ENCODE data around the gene PDE4D.
"Not testable (repeated sequence)": the region's sequence is repeated elsewhere in the genome, so short reads cannot be mapped to it uniquely, and the experiment has no call there.

PDE4D gene

DNA sequence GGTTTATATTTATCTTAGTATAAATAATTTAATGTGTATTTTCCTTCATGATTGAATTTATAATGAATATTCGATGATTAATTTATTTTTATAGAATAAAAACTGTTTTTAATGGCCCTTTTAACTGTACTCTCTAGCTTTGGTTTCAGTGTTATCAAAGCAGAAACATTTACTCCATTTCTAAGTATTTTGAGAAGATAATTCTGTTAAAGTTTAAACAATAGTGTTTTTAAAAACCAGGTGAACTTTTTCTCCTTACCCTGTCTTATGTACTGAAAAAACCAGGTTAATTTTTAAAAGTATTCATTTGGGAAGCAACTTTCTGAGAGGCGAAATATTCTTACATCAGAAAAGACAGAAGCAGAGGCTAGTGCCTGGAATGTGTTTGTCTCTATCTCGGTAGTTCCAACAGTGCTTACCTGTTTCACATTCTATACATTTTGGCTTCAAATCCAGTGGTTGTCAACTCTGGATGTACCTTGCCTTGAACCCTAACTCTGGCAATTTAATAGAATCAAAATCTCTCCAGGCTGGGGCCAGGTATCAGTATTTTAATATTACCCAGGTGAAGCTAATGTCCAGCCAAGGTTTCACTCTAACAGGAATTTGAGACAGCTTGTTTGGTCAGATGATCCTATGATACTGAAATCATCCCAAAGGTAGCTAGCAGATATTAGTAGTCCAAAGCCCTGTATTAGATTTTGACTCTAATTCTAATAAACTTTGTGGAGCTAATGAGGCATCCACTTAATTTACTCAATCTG is 434.4 kb downstream of the PDE4D start:
- DNase-seq: no peak

DNA sequence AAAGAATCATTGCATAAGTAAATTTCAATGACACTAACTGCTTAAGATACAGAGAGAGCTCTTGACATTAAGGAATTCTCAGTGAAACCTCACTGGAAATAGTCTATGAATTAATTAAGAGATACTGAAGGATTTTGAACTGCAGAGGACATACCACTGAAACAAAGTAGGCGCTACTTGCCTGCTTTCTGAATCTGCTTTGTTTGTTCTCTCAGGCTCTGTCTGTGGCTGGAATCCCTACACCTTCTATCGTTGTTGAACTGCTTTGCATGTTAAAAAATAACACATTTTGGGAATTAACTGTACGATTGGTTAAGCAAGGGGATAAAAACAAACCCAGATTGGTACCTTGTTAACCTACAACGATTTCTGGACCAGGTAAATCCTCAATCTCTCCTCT is 435.2 kb downstream of the PDE4D start:
- no peak for DNase-seq

DNA sequence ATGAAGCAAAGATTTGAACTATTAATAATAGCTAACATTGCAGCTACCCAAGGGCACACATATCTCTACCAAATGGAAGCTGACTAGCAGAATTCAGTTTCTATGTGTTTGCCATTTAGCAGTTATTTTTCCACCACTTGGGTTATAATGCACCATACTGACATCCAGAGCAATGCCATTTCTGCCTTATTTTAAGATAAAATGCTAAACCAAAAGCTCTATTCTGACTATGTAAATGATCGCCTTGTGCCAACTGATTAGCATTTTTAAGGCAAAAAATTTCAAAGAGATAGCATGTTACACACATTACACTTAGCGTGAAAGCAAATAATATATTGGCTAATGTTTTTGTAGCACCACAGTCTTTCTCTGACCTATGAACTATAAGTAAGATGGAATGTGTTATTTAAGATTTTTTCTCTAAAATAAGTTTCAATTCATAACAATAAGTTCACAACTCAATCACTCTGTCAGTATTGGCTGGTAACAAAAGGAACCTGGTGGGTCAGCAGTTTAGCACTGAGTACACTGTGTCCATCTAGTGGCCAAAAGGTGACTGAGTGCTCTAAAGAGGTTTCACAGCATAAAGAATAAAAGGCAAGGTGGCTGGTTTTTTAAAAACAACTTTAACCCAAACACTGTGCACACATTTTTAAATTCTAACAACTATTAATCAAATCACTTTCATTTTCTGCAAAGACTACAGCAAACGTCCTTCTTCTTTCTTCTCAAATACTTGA is 443.5 kb downstream of the PDE4D start:
- no peak for DNase-seq

DNA sequence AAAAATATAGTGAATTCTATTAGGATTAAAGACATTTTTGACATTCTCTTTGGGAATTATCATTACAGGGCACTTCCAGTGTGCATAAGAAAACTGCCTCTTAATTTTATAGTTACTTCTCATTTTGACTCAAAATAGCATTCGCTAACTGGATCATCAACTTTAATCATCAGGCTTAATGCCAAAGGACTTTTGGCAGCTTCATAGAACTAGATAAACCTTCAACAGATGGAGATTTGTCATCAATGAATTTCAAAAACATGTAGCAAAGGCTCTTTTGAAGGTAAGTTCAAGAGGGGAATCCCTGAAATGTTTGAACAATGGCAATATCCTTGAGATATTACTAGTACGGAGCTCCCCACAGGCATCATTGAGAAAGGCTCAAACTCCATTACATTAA is 447.2 kb downstream of the PDE4D start:
- DNase-seq: no peak

DNA sequence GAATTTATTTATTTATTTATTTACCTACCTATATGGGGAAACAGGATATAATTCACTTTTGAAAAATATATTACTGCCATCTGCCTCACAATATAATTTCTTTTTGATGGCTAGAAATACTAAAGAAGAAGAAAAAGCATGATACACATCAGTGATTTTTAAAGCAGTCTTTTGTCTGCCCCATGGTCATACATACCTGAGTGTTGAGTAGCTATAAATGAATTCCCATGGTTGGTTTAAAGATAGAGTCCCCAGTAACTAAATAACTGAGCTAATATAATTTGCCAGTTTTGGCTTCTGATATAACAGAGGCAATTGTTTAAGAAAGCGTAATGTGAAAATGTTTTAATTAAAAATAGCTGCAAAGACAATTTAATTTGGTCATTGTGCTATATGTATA is 447.8 kb downstream of the PDE4D start:
- DNase-seq: no peak

DNA sequence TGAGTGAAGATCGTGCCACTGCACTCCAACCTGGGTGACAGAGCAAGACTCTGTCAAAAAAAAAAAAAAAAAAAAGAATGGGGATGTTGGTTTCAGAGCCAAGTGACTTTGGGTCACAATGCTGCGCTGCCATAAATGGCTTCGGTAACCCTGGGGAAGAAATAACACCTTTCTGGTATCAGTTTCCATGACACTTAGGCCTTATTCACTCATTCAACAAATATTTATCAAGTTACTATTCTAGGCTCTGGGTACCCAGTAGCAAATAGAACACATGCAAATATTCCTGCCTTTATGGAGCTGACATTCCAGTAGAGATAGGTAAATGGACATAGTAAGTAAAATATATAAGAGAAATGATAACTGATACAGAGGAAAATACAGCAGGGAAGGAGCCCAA is 454.2 kb downstream of the PDE4D start:
- no peak for DNase-seq

DNA sequence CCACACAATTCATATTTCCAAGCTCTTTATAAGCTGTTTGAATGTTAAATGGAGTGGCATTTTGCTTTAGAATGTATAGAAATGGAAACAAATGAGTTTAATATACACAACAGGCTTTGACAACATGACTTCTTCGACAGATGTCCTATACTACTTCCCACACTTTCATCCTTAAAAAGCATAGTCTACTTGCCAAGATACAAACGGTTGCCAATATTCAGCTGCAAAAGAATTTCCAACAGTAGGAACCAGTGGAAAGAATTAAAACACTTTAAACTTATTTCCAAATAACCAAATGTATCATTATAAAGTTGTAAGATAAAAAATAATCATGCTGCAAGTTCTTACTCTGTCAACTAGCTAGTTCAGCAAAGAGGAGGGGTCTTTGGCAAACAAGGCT is 456.4 kb downstream of the PDE4D start:
- DNase-seq: no peak

DNA sequence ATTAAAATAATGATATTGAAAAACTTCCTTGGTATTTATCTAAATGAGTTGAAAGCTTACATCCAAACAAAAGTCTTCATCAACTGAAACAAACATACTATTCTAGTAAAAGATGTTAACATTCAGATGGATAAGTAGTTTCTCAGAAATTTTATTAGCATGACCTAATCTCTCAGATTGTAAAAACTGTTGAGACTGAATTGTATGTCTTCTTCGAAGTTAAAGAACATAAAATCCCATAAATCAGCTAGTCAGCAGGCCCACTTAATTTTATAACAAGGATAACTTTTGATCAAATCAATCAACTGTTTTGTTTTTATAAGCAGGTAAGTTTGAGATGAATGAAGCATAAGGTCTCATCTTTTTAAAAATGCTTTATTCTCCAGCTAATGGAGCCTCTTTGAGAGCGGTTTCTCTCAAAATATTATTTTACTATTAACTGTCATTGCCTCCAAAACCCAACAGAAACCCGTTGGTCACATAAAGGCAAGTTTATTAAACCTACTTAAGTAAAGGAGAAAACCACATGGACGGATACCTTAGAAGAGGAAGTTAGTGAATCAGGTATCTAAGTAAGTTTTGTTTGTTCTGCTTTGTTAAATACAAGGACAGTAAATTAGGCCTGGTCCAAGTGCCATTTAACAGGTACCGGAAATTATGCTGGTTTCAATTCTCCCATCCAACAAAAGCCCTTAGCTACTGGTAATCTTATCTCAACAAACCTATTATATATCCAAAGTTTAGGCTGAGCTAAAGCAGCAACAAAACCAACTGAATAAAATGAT is 457.0 kb downstream of the PDE4D start:
- no peak for DNase-seq

DNA sequence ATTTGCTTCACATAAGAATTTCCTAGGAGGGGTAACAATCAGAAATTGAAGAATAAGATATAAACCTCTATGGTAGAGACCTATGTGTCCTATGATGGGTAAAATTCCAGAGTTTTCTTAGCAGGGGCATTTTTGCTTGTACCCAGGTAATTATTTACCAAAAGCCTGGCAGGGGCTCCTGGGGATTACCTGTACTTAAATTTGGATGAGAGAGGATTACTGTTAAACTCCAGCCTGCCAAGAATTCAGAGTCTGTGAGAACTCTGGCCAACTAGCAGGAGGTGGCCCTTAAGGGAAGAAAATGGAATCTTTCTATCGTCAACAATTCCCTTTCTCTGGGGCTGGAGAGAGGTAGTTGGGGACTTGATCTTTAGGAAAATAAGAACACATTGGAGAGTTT is 460.4 kb downstream of the PDE4D start:
- DNase-seq: no peak

DNA sequence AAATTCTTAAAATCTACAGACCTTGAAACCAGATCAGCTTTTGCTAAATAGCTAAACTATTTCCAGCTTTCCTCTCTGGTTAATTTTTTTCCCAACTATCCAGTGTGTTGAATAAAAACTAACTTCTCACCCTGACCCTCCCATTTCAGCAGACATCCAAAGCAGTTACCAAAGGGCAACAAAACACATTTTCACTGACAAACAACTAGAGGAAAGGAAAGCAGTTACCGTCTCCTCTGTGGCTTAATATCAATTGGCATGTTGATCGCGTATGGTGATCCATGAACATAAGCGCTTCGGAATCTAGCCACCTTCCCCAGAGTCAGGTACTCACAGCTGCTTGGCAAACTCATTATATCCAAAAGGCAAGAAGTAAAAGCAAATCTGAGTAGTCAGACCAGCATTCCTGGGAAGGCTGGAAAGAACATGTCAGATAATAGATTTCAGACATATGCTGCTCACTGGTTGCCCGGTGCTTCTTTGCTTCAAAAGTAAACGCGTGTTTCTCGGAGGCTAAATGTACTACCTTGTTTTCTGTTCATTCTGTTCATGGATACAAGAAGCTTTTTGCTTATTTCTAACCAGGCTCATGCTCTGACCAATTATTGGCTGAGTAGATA is 463.4 kb downstream of the PDE4D start:
- DNase-seq: no peak

DNA sequence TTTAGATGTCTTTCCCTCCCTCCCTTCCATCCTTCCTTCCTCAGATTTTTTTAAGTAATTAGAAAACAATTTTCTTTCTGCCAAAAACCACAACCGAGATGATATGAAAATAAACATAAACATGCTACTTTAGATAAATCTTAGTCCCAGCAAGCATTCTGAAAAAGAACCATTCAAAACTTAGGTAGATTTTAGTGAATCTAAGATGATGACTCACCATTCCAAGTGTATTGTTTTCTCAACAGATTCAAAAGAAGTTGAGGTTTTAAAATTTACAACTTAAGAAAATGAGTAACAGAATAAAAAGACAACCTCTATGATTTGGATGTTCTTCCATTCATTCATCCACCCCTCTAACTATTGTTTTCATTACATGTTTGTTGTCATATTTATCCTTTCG is 465.1 kb downstream of the PDE4D start:
- DNase-seq: no peak

DNA sequence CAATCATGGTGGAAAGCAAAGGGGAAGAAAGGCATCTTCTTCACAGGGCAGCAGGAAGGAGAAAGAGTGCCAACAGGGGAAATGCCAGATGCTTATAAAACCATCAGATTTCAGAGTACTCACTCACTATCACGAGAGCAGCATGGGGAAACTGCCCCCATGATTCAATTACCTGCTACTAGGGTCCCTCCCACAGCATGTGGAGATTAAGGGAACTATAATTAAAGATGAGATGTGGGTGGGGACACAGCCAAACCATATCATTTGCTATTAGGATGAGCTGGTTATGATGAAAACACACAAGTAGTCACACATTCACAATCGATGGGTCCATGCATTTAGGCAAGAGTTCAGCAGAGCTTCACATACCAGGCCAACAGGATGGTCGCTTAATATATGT is 469.0 kb downstream of the PDE4D start:
- no peak for DNase-seq

DNA sequence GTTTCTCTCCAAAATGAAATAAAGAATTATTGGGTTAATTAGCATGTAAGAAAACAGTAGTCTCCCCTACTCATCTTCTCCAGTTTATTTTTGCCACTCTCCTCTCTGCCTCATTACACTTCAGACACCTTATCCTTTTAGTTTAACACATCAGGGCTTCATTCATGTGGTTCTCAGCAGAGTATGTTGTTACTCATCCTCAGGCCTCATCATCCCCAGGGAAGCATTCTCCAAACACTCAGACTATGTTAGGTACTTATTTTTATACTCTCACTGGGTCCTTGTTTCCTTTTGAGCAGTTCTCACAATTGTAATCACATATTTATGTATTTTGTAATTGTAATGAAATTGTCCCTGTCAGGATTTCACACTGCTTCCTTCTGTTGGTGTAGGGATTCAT is 470.5 kb downstream of the PDE4D start:
- no peak for DNase-seq

DNA sequence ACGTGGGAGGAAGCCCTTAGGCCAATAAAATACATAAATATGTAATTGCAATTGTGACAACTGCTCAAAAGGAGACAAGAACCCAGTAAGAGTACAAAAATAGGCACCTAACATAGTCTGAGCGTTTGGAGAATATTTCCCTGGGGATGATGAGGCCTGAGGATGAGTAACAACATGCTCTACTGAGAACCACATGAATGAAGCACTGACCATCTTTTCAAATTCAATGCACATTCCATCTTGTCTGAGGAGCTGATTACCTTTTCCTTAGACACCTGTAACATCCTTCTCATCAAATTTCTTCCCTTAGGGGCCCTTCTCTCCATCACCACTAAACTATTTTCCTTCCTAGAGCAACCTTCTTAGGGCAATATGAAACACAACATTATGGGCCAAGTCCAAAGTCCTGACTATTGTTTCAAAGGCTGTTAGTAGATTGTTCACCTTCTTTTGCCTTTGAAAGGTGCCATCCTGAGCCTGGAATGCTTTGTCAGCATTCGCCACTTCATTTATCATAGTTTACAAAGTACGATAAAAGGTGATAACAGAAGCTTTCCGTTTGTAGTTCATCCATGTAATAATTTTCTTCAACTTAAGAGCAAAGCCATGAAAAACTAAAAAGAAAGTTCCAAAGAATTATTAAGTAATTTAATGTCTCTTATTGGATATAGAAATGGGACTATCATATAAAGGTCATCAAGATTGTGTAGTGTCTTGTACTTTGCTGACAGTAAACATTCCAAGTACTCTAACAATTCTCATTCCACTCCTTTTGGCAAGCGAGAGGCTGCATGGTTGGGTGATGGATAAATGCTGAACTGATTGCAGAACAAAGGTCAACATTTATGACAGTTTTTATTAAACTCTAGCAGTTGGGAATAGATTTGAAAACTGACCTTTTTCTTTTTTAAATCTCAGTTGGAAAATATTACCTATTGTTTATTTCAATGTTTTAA is 471.3 kb downstream of the PDE4D start:
- no peak for DNase-seq

DNA sequence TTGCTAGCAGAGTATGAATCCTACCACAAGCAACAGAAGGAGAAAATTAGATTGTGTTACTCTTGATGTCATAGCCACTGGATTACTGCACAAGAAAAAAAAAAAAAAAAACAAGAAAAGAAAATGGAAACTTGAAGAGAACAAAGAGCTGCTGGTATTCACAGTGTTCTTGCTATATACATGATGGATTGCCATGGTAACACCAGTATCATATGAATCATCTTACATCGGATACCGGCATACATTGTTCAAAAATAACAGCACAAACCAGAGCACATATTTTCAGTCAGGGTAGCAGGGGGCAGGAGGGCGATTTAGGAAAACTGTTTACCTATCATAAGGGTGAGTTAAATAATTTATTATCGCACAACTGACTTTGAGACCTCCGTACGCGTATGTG is 472.9 kb downstream of the PDE4D start:
- no peak for DNase-seq

DNA sequence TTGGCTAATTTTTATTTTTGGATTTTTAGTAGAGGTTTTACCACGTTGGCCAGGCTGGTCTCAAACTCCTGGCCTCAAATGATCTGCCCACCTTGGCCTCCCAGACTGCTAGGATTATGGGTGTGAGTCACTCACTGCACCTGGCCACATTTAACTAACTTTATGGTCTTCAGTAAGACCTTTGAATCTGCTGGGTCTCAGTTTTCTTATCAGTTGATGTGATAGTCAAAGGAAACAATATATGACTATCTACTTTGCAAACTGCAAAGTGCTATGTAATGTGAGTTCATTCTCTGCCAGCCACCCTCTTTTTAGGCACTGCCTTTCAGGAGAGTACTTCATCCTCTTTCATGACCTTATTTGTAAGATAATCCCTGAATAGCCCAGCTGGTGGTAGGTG is 474.7 kb downstream of the PDE4D start:
- no peak for DNase-seq

DNA sequence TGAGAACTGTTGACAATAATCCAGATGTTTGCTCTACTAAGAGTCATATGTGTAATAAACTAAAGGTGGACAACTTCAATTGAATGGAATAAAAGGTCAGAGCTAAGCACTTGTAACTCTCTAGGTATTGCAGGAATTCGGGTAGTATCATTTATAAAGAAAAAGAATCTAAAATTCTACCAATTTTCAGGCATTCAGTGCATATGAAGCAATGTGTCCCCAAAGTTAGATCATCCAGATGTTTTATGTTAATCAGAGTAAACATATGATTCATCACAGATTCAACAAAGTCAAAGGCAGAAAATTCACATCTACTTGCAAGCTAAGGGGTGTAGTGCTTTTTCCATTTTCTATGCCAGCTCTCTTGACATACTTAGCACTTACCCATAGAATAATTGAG is 477.1 kb downstream of the PDE4D start:
- no peak for DNase-seq

DNA sequence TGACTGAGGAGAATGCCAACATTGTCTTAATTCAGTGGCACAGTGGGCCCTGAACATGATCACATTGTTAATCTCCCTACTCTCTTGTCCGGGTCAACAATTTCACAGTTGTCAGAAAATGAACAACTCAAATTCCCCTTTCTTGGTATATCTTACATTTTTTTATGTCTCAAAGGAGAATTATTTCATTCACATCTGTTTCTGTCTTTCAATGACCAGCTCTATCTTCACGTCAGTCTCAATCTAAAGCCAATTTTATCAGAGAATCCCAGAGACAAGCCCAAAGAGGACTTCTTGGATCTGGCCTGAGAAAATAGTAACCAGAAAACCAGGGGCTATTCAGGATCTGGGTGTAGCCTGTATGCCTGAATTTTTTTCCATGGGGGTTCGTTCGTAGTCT is 477.5 kb downstream of the PDE4D start:
- DNase-seq: no peak

DNA sequence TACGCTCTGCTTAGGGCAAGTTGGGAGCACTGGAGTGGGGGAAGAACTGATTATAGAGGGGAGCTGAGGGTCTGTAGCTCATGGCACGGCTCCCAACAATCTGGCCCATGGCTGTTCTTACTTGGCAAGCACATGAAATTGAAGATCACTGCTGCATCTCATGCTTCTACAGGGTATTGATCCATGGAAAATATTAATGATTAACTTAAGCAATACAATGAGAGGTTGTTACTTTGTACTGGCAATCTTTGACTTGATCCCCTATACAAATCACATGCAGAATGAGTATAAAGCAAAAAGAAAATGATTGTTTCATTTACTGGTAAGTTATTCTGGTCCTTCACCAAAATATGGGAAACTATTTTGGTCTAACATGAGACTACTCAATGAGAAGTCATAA is 481.1 kb downstream of the PDE4D start:
- no peak for DNase-seq

DNA sequence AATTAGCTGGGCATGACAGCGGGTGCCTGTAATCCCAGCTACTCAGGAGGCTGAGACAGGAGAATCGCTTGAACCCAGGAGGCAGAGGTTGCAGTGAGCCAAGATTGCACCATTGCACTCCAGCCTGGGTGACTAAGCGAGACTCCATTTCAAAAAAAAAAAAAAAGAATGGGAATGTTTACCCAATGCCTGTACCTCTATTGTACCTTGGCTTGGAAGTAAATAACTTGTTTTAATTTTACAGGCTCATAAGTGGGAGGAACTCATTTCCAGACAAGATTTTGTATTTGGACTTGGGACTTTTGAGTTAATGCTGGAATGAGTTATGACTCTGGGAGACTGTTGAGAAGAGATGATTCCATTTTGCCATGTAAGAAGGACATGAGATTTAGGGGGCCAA is 484.5 kb downstream of the PDE4D start:
- not testable (repeated sequence) for DNase-seq

DNA sequence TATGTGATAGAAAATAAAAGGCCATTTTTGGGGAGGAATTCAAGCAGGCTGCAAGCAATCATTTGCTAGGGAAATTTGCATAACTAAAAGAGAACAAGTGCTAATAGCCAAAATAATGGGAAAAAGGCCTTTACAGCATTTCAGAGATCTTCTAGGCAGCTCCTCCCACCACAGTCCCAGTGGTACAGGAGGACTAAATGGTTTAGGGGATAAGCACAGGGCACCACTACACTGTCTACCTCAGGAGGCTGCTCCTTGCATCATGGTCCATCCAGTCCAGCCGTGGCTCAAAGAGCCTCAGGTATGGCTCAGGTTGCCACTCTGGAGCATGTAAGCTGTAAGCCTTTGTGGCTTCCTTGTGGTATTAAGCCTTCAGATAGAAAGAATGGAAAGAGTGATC is 485.6 kb downstream of the PDE4D start:
- no peak for DNase-seq

DNA sequence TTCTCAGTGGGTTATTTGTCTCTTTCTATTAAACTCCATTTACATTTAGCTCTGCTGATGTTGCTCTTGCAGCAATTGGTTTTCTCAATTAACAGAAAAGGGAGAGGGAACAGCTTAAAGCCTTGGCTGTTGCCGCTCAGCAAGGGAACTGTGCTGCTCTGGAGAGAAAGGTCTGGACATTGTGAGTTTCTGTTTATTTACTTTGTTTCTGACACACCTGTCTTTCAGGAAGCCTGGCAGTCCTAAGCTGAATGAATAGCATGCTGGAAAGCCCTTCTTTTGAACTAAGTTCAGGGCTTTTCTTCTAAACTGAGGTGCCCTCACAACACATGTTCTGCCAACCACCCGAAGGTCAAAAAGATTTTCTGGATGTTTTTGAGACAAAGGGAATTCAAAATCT is 491.9 kb downstream of the PDE4D start:
- no peak for DNase-seq

All from femur (tissue), 1 donor.